Measurements from ENCODE around the gene GRM8. TPM values are rescaled to one million over a fixed set of nuclear protein-coding genes. Genes with fewer than 3 reads are reported as not detected.

The GRM8 gene
- polyA plus RNA-seq, 1 donor from 2014 or later, result 1.5 TPM

DNA sequence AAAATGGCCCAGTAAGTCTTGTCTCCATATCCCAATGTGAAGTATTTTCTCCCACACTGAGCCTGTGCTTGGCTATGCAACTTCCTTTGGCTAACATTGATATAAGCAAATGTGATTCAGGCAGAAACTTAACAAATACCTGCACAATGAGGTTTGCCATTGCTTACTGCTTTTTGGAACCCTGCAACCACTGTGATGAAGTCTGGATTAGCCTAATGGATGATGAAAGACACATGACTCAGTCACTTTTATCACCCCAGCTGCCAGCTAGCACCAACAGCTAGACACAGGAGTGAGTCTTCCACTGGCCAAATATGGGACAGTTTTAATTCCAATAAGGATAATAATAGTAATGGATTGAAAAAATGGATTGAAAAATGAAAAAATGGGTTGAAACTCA, 854.5 kb downstream of the GRM8 start:
- Histone ChIP-seq H3K9me3 (ENCODE audit: low read length) (no peaks in the 10 kb centered on the region), H3K79me2 (replicated peaks; ENCODE audit: insufficient read depth, low read length) (no peaks in the 10 kb centered on the region), H3K9me2 (ENCODE audit: insufficient read depth, low read length) (no peaks in the 10 kb centered on the region), H4K20me1 (ENCODE audit: insufficient read depth) (no peaks in the 10 kb centered on the region), H3K4me2 (ENCODE audit: low read length) (no peak overlapping the region), H3K4me3 (ENCODE audit: low read length) (no peak overlapping the region), H3F3A (ENCODE audit: insufficient read depth, low read length, poor library complexity, severe bottlenecking) (no peaks in the 10 kb centered on the region), H3K9ac (ENCODE audit: low read length) (no peak overlapping the region), H2AFZ (ENCODE audit: low read depth, low read length) (no peak overlapping the region), H3K36me3 (ENCODE audit: insufficient read depth, low read length) (no peaks in the 10 kb centered on the region), H3K27ac (ENCODE audit: low read length) (no peak overlapping the region), H3K27me3 (ENCODE audit: insufficient read depth, low read depth, low read length) (no peaks in the 10 kb centered on the region)
- TF ChIP-seq EP300 (conservative IDR thresholded peaks at IDR 0.05; ENCODE audit: poor library complexity, severe bottlenecking), result no peak
- TF ChIP-seq, protein P1, sequence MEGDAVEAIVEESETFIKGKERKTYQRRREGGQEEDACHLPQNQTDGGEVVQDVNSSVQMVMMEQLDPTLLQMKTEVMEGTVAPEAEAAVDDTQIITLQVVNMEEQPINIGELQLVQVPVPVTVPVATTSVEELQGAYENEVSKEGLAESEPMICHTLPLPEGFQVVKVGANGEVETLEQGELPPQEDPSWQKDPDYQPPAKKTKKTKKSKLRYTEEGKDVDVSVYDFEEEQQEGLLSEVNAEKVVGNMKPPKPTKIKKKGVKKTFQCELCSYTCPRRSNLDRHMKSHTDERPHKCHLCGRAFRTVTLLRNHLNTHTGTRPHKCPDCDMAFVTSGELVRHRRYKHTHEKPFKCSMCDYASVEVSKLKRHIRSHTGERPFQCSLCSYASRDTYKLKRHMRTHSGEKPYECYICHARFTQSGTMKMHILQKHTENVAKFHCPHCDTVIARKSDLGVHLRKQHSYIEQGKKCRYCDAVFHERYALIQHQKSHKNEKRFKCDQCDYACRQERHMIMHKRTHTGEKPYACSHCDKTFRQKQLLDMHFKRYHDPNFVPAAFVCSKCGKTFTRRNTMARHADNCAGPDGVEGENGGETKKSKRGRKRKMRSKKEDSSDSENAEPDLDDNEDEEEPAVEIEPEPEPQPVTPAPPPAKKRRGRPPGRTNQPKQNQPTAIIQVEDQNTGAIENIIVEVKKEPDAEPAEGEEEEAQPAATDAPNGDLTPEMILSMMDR (IDR thresholded peaks at IDR 0.05; ENCODE audit: poor library complexity, severe bottlenecking), result no peak
- TF ChIP-seq EZH2 (IDR thresholded peaks at IDR 0.05; ENCODE audit: borderline replicate concordance, insufficient read depth, low read length, poor library complexity, severe bottlenecking), result no peak
- TF ChIP-seq, protein P2, sequence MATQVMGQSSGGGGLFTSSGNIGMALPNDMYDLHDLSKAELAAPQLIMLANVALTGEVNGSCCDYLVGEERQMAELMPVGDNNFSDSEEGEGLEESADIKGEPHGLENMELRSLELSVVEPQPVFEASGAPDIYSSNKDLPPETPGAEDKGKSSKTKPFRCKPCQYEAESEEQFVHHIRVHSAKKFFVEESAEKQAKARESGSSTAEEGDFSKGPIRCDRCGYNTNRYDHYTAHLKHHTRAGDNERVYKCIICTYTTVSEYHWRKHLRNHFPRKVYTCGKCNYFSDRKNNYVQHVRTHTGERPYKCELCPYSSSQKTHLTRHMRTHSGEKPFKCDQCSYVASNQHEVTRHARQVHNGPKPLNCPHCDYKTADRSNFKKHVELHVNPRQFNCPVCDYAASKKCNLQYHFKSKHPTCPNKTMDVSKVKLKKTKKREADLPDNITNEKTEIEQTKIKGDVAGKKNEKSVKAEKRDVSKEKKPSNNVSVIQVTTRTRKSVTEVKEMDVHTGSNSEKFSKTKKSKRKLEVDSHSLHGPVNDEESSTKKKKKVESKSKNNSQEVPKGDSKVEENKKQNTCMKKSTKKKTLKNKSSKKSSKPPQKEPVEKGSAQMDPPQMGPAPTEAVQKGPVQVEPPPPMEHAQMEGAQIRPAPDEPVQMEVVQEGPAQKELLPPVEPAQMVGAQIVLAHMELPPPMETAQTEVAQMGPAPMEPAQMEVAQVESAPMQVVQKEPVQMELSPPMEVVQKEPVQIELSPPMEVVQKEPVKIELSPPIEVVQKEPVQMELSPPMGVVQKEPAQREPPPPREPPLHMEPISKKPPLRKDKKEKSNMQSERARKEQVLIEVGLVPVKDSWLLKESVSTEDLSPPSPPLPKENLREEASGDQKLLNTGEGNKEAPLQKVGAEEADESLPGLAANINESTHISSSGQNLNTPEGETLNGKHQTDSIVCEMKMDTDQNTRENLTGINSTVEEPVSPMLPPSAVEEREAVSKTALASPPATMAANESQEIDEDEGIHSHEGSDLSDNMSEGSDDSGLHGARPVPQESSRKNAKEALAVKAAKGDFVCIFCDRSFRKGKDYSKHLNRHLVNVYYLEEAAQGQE (IDR thresholded peaks at IDR 0.05; ENCODE audit: borderline replicate concordance), result no peak
- TF ChIP-seq POLR2AphosphoS5 (IDR thresholded peaks at IDR 0.05), result no peak
- no peak for TF ChIP-seq RAD21 (conservative IDR thresholded peaks at IDR 0.05)
- TF ChIP-seq TAF1 (IDR thresholded peaks at IDR 0.05; ENCODE audit: low read depth), result no peak
- TF ChIP-seq SMC3 (conservative IDR thresholded peaks at IDR 0.05; ENCODE audit: poor library complexity), result no peak
- no peak for TF ChIP-seq MXI1 (conservative IDR thresholded peaks at IDR 0.05; ENCODE audit: poor library complexity, severe bottlenecking)

DNA sequence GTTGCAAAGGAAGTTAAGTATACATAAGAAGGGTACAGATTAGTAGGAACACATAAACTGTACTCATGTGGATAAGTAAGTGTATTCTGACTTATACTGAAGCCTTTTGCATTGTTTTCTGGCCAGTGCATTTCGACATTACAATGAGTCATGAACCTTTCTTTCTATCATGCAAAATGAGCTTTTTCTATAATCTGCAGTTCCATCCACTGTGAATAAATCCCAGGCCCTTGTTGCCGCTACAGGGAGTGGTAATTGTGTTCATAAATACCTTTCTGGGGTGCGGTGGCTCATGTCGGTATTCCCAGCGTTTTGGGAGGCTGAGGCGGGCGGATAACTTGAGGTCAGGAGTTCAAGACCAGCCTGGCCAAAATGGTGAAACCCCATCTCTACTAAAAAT, 858.3 kb downstream of the GRM8 start:
- Histone ChIP-seq H3K4me3 (ENCODE audit: low read length) (no peak overlapping the region), H3K9ac (ENCODE audit: low read length) (no peak overlapping the region), H3K27me3 (ENCODE audit: insufficient read depth, low read depth, low read length) (no peaks in the 10 kb centered on the region), H2AFZ (ENCODE audit: low read depth, low read length) (no peak overlapping the region), H4K20me1 (ENCODE audit: insufficient read depth) (no peaks in the 10 kb centered on the region), H3F3A (ENCODE audit: insufficient read depth, low read length, poor library complexity, severe bottlenecking) (no peaks in the 10 kb centered on the region), H3K79me2 (replicated peaks; ENCODE audit: insufficient read depth, low read length) (no peaks in the 10 kb centered on the region), H3K9me2 (ENCODE audit: insufficient read depth, low read length) (no peaks in the 10 kb centered on the region), H3K9me3 (ENCODE audit: low read length) (no peaks in the 10 kb centered on the region), H3K36me3 (ENCODE audit: insufficient read depth, low read length) (no peaks in the 10 kb centered on the region), H3K27ac (ENCODE audit: low read length) (no peak overlapping the region), H3K4me2 (ENCODE audit: low read length) (no peak overlapping the region)
- no peak for TF ChIP-seq EP300 (conservative IDR thresholded peaks at IDR 0.05; ENCODE audit: poor library complexity, severe bottlenecking)
- TF ChIP-seq SMC3 (conservative IDR thresholded peaks at IDR 0.05; ENCODE audit: poor library complexity), result no peak
- no peak for TF ChIP-seq MXI1 (conservative IDR thresholded peaks at IDR 0.05; ENCODE audit: poor library complexity, severe bottlenecking)
- no peak for TF ChIP-seq POLR2AphosphoS5 (IDR thresholded peaks at IDR 0.05)
- TF ChIP-seq, protein P2 (IDR thresholded peaks at IDR 0.05; ENCODE audit: borderline replicate concordance), result no peak
- TF ChIP-seq RAD21 (conservative IDR thresholded peaks at IDR 0.05), result no peak
- TF ChIP-seq, protein P1 (IDR thresholded peaks at IDR 0.05; ENCODE audit: poor library complexity, severe bottlenecking), result no peak
- TF ChIP-seq EZH2 (IDR thresholded peaks at IDR 0.05; ENCODE audit: borderline replicate concordance, insufficient read depth, low read length, poor library complexity, severe bottlenecking), result no peak
- no peak for TF ChIP-seq TAF1 (IDR thresholded peaks at IDR 0.05; ENCODE audit: low read depth)

Measured in neural cell (in vitro differentiated cells).